GM12875 (cell line): ENCODE results near the gene ADAD1.

Experiments
- H3K4me3 ChIP-seq: one replicate; pipeline ENCODE4 v1.5.1; 2011; ENCODE audit warnings: low read depth, low read length, control low read depth
- TF ChIP-seq, protein P1 (sequence below): IDR thresholded peaks from 2 replicates; pipeline ENCODE4 v1.5.1; 2011; ENCODE audit warnings: low read depth, mild to moderate bottlenecking, control low read depth, inconsistent platforms, low read length, moderate library complexity, borderline replicate concordance; ENCODE audit not compliant: insufficient read depth

ADAD1 gene

DNA sequence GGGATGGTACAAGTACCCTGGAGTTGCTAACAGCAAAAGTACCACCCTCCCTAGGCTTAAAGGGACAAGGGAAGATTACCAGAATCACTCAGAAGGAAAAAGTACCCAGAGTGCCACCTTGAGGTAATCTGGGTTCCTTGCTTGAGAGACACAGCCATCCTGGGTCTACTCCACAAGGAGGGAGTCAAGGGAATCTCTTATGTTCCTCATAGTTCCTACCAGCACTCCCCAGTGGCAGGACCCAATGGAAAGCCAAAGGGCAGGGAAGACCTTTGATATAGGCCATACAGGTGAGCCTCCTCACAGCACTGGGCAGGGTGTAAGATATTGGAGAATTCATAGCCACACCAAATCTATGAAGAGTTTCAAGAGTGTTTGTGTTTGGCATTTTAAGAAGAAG, 72.0 kb downstream of the ADAD1 start:
- H3K4me3 ChIP-seq = no peak overlapping the region
- TF ChIP-seq, protein P1, sequence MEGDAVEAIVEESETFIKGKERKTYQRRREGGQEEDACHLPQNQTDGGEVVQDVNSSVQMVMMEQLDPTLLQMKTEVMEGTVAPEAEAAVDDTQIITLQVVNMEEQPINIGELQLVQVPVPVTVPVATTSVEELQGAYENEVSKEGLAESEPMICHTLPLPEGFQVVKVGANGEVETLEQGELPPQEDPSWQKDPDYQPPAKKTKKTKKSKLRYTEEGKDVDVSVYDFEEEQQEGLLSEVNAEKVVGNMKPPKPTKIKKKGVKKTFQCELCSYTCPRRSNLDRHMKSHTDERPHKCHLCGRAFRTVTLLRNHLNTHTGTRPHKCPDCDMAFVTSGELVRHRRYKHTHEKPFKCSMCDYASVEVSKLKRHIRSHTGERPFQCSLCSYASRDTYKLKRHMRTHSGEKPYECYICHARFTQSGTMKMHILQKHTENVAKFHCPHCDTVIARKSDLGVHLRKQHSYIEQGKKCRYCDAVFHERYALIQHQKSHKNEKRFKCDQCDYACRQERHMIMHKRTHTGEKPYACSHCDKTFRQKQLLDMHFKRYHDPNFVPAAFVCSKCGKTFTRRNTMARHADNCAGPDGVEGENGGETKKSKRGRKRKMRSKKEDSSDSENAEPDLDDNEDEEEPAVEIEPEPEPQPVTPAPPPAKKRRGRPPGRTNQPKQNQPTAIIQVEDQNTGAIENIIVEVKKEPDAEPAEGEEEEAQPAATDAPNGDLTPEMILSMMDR = 0 out of 2 replicates have a peak, but pooled peaks have one; percentile 20

DNA sequence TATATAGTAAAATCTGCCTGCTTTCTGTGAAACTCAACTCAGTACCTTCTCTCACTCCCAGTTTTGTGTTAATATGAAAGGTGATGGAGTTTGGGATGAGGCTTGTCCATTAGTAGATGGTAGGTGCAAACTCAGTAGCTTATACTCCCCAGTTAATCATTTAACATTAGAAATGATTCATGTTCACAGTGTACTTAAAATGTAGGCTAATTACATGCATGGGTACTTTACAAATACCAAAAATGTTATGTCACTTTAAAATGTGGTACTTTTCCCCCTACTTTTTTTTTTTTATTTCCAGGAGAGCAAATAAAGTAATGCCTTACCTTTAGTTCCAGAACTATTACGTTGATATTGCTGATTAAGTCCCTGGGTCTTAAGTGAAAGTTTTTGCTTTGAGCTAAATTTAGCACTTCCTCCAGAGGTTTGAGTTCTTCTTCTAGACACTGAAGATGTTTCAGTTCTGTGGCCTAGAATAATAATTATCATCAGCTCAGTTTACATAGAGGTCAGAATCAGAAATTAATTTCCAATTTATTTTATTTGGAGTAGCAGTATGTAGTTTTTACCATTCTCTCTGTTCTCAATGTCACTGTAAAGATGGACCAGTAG, 74.7 kb downstream of the ADAD1 start:
- no peak overlapping the region for H3K4me3 ChIP-seq
- TF ChIP-seq, protein P1 = no peak

DNA sequence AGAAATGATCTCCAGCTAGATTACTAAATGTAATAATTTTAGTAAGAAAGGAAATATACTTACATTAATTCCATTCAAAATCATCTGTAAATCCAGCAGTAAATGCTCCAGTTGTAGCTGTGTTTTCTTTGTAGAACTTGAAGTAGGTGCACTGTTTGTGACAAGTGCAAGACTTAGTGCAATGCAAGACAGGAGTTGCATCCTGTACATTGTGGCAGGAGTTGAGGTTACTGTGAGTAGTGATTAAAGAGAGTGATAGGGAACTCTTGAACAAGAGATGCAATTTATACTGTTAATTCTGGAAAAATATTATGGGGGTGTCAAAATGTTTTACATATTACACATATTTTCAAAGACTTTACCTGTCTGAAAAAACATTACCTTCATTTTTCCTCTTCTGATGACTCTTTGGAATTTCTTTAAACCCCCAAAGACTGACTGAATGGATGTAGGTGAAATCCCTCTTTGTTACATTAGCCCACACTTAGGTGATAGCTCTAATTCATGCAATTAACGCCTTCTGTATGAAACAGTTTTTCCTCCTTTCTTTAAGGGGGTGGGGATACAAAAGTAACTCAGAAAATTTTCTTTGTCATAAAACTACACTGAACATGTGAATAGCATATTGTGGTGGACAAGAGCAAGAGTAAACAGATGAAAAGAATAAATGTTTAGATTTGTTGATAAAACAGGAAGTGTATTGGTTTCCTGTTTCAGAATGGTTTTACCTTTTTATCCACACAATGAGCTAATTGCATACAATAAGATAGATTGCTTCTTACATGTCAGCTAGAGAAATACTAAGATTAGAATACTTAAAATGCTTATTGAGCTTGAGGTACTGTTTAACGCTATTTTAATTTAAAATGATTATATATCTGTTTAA, 77.7 kb downstream of the ADAD1 start, which contains the start of gene IL2:
Gene IL2, minus strand, starts transcription at position 495 of the 886 bp plus-strand sequence. Its CDS starts 285 bp downstream, at position 210.
- TF ChIP-seq, protein P1 = no peak
- H3K4me3 ChIP-seq = no peak within 1 kb of the TSS

DNA sequence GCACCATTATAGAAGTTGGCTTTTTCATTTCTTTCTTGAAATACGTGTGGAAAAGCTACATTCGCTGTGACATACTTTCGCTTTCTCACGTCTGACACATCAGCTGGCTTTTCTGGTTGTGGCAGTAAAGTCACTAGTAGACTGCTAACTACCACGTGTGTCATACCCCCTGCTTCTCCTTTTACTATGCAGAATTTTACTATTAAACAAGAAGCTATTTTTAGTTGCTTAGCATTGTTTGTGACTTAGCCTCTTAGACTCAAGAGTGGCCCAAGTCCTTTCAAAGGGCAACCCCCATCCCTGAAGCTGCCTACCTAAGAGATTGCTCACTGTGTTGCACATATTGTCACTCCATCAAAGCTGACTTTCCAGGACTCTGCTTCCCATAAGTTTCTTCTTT, 79.8 kb downstream of the ADAD1 start:
- TF ChIP-seq, protein P1 = no peak
- H3K4me3 ChIP-seq = no peak overlapping the region

DNA sequence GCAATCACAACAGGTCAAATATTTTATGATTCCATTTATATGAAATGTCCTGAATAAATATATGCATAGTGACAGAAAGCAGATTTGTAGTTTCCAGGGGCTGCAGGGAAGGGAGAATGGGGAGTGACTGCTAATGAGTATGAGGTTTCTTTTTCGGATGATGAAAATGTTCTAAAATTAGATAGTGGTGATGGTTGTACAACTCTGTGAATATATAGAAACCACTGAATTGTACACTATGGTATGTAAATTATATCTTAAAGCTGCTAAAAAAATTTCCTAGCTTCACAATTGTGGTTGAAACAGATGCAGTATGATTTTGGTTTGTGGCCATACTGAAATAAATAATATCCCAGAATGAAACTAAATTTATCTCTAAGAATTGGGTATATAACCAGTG, 90.6 kb downstream of the ADAD1 start:
- no peak overlapping the region for H3K4me3 ChIP-seq
- TF ChIP-seq, protein P1 = no peak

DNA sequence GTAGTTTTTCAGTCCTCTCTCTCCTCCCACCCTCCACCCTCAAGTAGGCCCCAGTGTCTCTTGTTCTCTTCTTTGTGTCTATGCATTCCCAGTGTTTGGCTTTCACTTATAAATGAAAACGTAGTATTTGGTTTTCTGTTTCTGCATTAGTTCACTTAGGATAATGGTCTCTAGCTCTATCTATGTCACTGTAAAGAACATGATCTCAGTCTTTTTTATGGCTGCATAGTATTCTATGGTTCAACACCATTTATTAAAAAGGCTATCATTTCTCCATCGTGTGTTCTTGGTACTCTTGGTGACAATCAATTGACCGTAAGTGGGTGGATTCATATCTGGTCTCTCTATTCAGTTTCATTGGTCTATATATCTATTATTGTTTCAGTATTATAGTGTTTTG, 96.4 kb downstream of the ADAD1 start:
- no peak overlapping the region for H3K4me3 ChIP-seq
- TF ChIP-seq, protein P1 = no peak

DNA sequence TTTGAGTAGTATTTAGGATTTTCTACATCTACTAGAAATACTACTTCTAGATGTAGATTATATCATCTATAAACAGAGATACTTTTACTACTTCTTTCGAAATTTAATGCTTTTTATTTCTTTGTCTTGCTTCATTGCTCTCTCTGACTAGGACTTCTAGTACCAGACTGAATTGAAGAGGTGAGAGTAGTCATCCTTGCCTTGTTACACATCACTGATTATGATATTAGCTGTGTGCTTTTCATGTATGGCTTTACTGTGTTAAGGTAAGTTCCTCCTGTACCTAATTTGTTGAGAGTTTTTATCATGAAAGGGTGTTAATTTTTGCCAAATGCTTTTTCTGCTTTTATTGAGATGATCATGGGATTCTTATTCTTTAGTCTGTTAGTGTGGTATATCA, 97.3 kb downstream of the ADAD1 start:
- no peak overlapping the region for H3K4me3 ChIP-seq
- TF ChIP-seq, protein P1 = no peak
